ENCODE data around the gene AANAT. TPM values are rescaled to one million over a fixed set of nuclear protein-coding genes. Genes with fewer than 3 reads are reported as not detected.

AANAT gene
- polyA plus RNA-seq (ENCODE audit: low read depth in 6 of 6) = 1 to 10 TPM in 1 of 6 donors, under 1 TPM in 2, not detected in 3; 0.24 to 1.2 (median 0.43) TPM

DNA sequence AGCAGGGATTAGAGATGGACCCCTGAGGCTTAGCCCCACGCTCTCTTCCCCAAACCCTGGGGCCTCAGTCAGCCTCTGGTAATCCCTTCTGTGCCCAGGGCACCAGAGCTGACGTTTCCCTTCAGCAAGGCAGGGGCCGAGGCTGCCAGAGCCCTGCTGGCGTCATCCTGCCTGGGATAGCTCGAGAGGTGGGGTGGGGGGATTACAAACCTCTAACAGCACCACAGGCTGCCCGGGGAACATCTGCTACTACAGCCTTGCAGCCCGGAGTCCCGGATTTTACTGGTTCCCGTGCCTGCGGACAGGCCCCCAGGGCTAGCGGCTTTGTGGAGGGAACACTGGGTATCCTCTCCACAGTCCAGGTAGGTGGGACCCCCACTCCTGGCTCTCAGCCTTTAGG, at the start of gene AANAT:
Gene AANAT (plus strand): TSS at position 238 of the 400 bp plus-strand sequence. CDS start 1,144 bp downstream, outside the sequence.
- Mint-ChIP-seq H3K27me3 (no peaks in the 10 kb centered on the region), H3K4me3 (peak within 1 kb of the TSS in 2 of 8 donors; percentile 52 to 60), H3K9me3 (no peaks in the 10 kb centered on the region), H3K4me1 (peaks cover 25 to 38% (median 36%) of the 10 kb centered on the region in 3 donors), H3K36me3 (peaks cover 0 to 14% of the 10 kb centered on the region in 2 donors), H3K27ac (peak within 1 kb of the TSS; percentile 30 to 96 (median 81))
- ATAC-seq (ENCODE audit: low read depth in 2 of 2) (no peak), DNase-seq (no peak)

DNA sequence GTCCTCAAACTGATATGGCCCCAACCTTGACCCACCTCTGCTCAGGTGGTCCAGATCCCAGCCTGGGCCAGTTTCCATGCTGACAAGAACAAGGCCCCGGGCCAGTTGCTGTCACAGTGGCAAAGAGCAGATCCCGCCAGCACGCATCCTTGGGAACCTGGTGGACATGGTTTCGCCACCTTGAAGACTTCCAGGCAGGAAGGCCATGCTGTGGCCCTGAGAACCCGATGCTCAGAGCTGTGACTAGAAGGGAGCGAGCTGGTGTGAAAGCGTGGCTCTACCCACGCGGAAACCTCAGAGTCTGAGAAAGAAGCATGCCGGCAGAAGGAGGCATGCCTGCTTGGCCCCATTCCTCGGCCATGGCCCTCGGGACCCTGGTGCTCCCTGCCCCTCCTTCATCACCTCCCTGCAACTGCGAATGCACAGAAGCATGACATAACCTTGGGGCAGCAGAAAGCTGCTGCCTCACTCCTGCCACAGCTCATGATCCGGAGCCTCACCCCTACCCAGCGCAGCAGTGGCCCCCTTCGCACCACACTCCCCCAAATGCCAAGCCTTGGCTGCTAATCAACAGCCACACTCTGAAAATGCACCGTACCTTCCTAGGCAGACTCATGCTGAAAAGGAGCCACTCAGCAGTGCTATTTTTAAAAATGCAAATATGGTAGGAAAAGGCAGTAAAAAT, 47.7 kb upstream of the AANAT start:
- Mint-ChIP-seq H3K9me3 (no peaks in the 10 kb centered on the region), H3K36me3 (peaks cover 0 to 7% of the 10 kb centered on the region in 2 donors), H3K27me3 (no peaks in the 10 kb centered on the region), H3K27ac (peak overlapping the region in 5 of 6 donors; percentile 28 to 88 (median 60)), H3K4me1 (peaks cover 47 to 77% (median 62%) of the 10 kb centered on the region in 3 donors), H3K4me3 (peak overlapping the region in 7 of 8 donors; percentile 9 to 75 (median 56))
- DNase-seq = no peak
- ATAC-seq (ENCODE audit: low read depth in 2 of 2) = no peak

DNA sequence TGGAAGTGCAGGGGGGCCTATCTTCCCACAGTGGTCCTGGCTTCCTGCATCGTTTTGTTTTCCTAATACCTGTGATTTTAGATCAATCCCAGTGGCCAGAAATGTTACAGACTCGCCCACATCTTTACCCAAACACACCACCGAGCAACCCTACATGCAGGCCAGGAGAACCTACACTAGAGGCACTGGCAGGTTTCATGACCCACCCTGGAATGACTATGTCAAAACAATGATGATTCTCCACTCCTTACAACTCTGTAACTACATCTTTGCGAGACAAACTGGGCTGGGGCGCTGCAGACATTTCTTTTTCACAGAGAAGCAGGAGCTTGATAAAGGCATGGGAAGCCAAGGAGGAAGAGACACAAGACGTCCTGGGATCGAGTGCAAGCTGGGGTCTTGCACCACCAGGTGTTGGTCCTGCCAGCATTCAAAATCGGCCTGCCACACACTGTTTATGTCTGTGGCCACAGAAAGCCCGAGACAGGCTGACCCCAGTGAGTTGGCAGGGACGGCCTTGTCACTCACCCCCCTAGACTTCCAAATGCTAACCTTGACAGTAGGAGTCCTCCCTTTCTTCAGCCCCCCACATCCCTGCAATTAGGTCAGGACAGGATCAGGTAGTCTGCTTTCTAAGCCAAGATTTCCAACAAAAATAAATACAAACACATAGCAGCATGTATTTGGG, 46.9 kb upstream of the AANAT start:
- peak overlapping the region in 7 of 8 donors; percentile 9 to 75 (median 38) for H3K4me3 Mint-ChIP-seq
- DNase-seq (no peak), ATAC-seq (ENCODE audit: low read depth in 2 of 2) (no peak)
- H3K4me1 Mint-ChIP-seq = peaks cover 46 to 77% (median 63%) of the 10 kb centered on the region in 3 donors
- no peaks in the 10 kb centered on the region for H3K27me3 Mint-ChIP-seq
- peaks cover 0 to 1% (median 0%) of the 10 kb centered on the region in 7 donors for H3K9me3 Mint-ChIP-seq
- peak overlapping the region in 5 of 6 donors; percentile 35 to 89 (median 82) for H3K27ac Mint-ChIP-seq
- H3K36me3 Mint-ChIP-seq = peaks cover 0 to 7% of the 10 kb centered on the region in 2 donors

DNA sequence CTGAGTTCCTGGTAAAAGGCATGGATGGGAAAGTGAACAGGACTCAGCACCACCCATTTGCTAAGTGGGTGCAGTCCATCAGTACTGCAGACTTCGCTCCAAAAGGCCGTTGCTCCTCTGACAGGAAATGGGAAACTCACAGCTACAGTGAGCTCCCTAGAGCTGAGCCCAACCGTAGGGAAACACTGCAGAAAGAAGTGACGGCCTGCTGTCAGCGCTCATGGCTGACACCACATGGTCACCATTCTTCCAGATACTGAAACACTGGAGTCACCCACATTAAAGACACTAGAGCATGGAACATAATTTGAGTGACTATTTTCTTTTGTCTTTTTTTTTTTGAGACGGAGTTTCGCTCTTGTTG, 46.4 kb upstream of the AANAT start:
- peaks cover 0 to 1% (median 0%) of the 10 kb centered on the region in 7 donors for H3K9me3 Mint-ChIP-seq
- H3K4me1 Mint-ChIP-seq = peaks cover 50 to 82% (median 68%) of the 10 kb centered on the region in 3 donors
- ATAC-seq (ENCODE audit: low read depth in 2 of 2) (no peak), DNase-seq (no peak)
- H3K27me3 Mint-ChIP-seq = no peaks in the 10 kb centered on the region
- peak overlapping the region in 6 of 8 donors; percentile 9 to 75 (median 46) for H3K4me3 Mint-ChIP-seq
- peaks cover 0 to 7% of the 10 kb centered on the region in 2 donors for H3K36me3 Mint-ChIP-seq
- H3K27ac Mint-ChIP-seq = peak overlapping the region in 4 of 6 donors; percentile 72 to 88 (median 84)

DNA sequence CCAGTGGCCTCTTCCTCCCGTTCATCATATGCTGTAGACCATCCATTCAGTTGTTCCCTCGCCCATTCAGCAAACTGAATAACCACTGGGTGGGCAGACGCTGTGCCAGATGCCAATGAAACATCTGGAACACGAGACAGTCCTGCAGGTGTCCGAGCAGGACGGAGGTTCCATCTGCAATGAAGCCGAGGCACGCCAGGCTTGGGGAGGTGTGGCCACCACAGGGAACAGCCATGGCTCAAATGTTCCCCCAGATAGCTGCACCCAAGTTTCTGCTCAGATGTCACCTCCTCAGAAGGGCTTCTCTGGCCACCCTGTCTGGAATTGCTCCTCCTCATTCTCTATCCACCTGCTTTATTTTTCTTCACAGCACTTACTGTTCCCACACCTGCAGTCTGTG, 45.0 kb upstream of the AANAT start:
- Mint-ChIP-seq H3K4me1 (peaks cover 54 to 92% (median 74%) of the 10 kb centered on the region in 3 donors), H3K36me3 (peaks cover 0 to 7% of the 10 kb centered on the region in 2 donors), H3K27me3 (no peaks in the 10 kb centered on the region), H3K4me3 (peak overlapping the region in 7 of 8 donors; percentile 9 to 93 (median 80)), H3K9me3 (peaks cover 0 to 1% (median 0%) of the 10 kb centered on the region in 7 donors), H3K27ac (peak overlapping the region; percentile 39 to 99 (median 81))
- no peak for DNase-seq
- ATAC-seq (ENCODE audit: low read depth in 2 of 2) = no peak

DNA sequence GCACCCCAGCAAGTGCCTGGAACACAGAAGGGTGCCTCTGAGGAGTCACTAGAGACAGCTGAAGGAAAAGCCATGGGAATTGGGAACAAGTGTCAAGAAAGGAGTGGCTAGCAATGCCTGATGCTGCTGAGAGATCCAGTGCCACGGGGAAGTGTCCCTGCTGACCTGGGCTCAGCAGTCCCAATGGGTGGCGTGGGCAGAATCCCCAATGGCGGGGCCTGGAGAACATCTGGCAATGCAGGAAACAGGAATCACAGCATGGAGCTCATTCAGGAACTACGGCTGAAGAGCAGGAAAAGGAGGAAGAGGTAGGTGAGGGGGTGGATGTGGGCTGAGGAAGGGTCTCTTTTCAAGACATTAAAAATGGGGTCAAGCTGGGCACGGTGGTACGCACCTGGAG, 44.5 kb upstream of the AANAT start:
- DNase-seq = no peak
- Mint-ChIP-seq H3K27ac (peak overlapping the region in 5 of 6 donors; percentile 58 to 99 (median 90)), H3K4me1 (peaks cover 54 to 92% (median 74%) of the 10 kb centered on the region in 3 donors), H3K4me3 (peak overlapping the region; percentile 48 to 93 (median 86)), H3K27me3 (no peaks in the 10 kb centered on the region), H3K9me3 (peaks cover 0 to 1% (median 0%) of the 10 kb centered on the region in 7 donors), H3K36me3 (peaks cover 0 to 7% of the 10 kb centered on the region in 2 donors)
- no peak for ATAC-seq (ENCODE audit: low read depth in 2 of 2)

DNA sequence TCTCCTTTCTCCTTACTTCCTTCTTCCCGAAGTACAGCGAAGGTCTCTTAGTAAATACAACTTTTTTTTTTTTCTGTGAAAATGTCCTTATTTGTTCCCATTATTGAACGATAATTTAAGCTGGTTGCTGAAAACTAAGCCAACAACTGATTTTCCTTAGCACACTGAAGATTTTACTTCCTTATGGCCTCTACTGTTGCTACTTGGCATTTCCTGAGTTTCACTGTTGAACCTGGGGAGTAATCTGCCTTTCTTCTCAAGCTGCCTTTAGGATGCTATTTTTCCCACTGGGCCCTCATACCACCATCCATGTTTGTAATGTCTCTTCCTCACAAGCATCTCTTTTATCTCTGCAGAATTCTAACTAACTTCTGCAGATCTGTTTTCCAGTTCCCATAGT, 40.5 kb upstream of the AANAT start:
- H3K27ac Mint-ChIP-seq = peak overlapping the region; percentile 93 to 98 (median 96)
- H3K27me3 Mint-ChIP-seq = no peaks in the 10 kb centered on the region
- H3K9me3 Mint-ChIP-seq = peaks cover 0 to 3% (median 0%) of the 10 kb centered on the region in 7 donors
- peak overlapping the region in 7 of 8 donors; percentile 42 to 85 (median 74) for H3K4me3 Mint-ChIP-seq
- peaks cover 58 to 91% (median 64%) of the 10 kb centered on the region in 3 donors for H3K4me1 Mint-ChIP-seq
- no peak for DNase-seq
- no peak for ATAC-seq (ENCODE audit: low read depth in 2 of 2)
- H3K36me3 Mint-ChIP-seq = peaks cover 0 to 6% of the 10 kb centered on the region in 2 donors

DNA sequence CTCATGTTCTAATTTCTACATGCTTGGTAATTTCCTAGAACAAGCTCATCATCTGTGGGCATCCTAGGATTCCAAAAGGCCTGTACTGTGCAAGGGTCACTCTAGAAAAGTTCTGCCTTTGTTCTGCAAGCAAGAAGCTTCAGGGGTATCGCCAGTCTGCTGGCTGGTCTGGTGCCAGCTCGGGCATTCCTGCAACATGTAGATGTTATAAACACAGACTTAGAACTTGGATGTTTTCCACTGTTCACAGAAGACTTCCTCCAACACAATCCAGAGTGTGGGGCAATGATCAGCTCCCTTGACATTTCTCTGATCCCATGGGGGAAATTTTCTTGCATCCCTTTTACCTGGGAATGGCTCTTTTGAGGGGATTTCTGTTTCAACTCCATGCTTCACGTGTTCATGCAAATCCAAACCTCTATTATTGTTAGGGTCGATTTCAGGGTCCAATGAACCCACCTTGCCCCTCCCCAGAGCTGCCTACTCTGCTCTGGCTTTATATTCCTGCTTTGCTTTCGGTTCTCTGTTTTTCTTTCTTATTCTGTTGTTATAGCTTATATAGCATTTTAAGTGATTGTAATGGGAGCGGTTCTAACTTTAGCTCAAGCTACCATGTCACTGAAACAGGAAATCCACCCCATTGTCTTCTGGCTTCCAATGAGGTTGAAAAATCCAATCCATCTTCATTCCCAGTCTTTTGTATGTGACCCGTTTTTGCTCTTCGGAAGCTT, 39.7 kb upstream of the AANAT start:
- peaks cover 0 to 6% of the 10 kb centered on the region in 2 donors for H3K36me3 Mint-ChIP-seq
- no peaks in the 10 kb centered on the region for H3K27me3 Mint-ChIP-seq
- peaks cover 60 to 91% (median 64%) of the 10 kb centered on the region in 3 donors for H3K4me1 Mint-ChIP-seq
- ATAC-seq (ENCODE audit: low read depth in 2 of 2) = peak; percentile 88 to 90
- H3K4me3 Mint-ChIP-seq = peak overlapping the region; percentile 42 to 89 (median 76)
- H3K9me3 Mint-ChIP-seq = peaks cover 0 to 3% (median 0%) of the 10 kb centered on the region in 7 donors
- DNase-seq = peak; percentile 83
- peak overlapping the region; percentile 93 to 98 (median 96) for H3K27ac Mint-ChIP-seq

DNA sequence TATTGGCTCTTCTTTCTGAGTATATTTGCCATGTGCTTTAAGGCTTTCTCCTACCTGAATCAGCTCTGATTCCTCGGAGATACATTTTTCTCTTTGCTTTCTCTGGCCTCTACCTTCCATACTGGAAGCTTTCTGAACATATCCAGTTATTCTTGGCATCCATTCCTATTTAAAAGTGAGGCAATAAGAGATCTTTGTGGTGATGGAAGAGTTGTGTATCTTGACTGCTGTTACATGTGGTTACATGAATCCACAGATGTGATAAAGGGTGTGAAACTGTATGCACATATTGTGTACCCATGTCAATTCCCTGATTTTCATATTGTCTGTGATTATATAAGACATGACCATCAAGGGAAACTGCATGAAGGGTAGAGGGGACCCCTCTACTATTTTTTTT, 38.9 kb upstream of the AANAT start:
- H3K4me3 Mint-ChIP-seq = peak overlapping the region in 7 of 8 donors; percentile 29 to 85 (median 73)

DNA sequence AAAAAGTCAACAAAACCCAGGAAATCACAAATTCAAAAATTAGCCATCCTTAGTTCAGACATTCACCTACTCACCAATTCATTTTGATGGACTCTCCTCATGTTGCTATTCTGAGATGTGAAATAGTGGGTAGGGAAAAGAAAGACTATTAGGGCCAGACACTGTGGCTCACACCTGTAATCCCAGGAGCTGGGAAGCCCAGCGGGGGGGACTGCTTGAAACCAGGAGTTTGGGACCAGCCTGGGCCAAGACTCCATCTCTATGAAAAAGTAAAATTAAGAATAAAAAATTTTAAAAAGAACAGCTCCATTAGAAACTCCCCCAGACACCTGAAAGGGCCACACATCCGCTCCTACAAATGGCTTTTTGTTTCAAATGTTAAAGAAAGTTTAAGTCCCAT, 35.9 kb upstream of the AANAT start:
- Mint-ChIP-seq H3K4me1 (peaks cover 74 to 92% (median 77%) of the 10 kb centered on the region in 3 donors), H3K4me3 (peak overlapping the region in 2 of 8 donors; percentile 32 to 50), H3K36me3 (peaks cover 0 to 6% of the 10 kb centered on the region in 2 donors), H3K27ac (peak overlapping the region in 2 of 6 donors; percentile 13 to 67), H3K27me3 (no peaks in the 10 kb centered on the region), H3K9me3 (peaks cover 0 to 3% (median 0%) of the 10 kb centered on the region in 7 donors)
- no peak for DNase-seq
- no peak for ATAC-seq (ENCODE audit: low read depth in 2 of 2)

More for the DNA sequence above, 38.9 kb upstream of the AANAT start:
- Mint-ChIP-seq H3K4me1 (peaks cover 61 to 92% (median 68%) of the 10 kb centered on the region in 3 donors), H3K9me3 (peaks cover 0 to 3% (median 0%) of the 10 kb centered on the region in 7 donors), H3K27ac (peak overlapping the region in 5 of 6 donors; percentile 60 to 98 (median 97)), H3K27me3 (no peaks in the 10 kb centered on the region), H3K36me3 (peaks cover 0 to 6% of the 10 kb centered on the region in 2 donors)
- no peak for ATAC-seq (ENCODE audit: low read depth in 2 of 2)
- DNase-seq = no peak

DNA sequence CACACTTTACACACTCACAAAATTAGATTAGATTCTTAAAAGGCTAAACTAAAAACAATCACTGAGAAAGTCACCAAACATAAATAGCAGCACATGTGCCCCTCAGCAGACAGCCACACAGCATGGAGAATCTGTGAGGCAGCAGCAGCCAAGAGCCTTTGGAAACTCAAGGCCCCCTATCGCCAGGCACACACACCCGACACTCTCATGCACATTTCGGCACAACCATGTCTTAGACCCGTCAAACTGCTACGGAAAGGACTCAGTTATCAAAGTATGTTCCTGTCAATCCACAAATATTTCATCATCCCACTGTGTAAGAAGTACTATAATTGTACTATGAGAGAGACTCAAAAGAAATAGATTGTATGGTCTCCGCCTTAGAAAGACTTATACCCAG, 35.4 kb upstream of the AANAT start:
- ATAC-seq (ENCODE audit: low read depth in 2 of 2) = no peak
- no peaks in the 10 kb centered on the region for H3K27me3 Mint-ChIP-seq
- peaks cover 0 to 3% (median 0%) of the 10 kb centered on the region in 7 donors for H3K9me3 Mint-ChIP-seq
- peak overlapping the region in 3 of 6 donors; percentile 13 to 67 (median 36) for H3K27ac Mint-ChIP-seq
- H3K4me1 Mint-ChIP-seq = peaks cover 72 to 92% (median 76%) of the 10 kb centered on the region in 3 donors
- H3K36me3 Mint-ChIP-seq = peaks cover 0 to 6% of the 10 kb centered on the region in 2 donors
- DNase-seq = no peak
- peak overlapping the region in 4 of 8 donors; percentile 19 to 50 (median 34) for H3K4me3 Mint-ChIP-seq

DNA sequence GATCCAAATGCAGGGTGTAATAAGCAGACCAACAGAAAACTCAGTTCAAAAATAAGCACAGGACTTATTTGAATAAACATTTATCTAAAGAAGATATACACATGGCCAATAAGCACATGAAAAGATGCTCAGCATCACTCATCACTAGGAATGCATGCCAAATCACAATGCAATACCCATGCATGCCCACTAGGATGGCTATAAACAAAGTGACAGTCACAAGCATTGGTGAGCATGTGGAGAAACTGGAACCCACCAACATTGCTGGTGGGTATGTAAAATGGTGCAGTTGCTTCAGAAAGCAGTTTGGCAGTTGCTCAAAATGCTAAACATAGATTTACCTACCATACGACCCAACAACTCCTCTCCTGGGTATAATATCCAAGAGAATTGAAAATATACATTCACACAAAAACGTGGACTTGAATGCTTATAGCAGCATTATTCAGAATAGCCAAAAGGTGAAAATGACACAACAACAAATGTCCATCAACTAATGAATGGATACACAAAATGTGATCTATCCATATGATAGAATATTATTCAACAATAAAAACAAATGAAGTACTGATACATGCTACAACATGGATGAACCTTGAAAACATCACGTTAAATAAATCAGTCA, 34.6 kb upstream of the AANAT start:
- Mint-ChIP-seq H3K4me3 (peak overlapping the region in 6 of 8 donors; percentile 45 to 63 (median 54)), H3K4me1 (peaks cover 65 to 92% (median 70%) of the 10 kb centered on the region in 3 donors), H3K27ac (peak overlapping the region in 3 of 6 donors; percentile 18 to 95 (median 29)), H3K27me3 (no peaks in the 10 kb centered on the region), H3K36me3 (peaks cover 0 to 6% of the 10 kb centered on the region in 2 donors), H3K9me3 (peaks cover 0 to 3% (median 0%) of the 10 kb centered on the region in 7 donors)
- DNase-seq = no peak
- ATAC-seq (ENCODE audit: low read depth in 2 of 2) = no peak

Data from naive B cell (primary cell).